Naive B cell (primary cell): ENCODE measurements around the gene SHKBP1. TPM values are rescaled to one million over a fixed set of nuclear protein-coding genes. Genes with fewer than 3 reads are reported as not detected.
"Not testable (repeated sequence)": the region's sequence is repeated elsewhere in the genome, so short reads cannot be mapped to it uniquely, and the experiment has no call there.

ENCODE experiments used
- ATAC-seq, 2 donors: fragments of 150-1000 bp; cut with Tn5 transposase; 2 replicates each; pipeline ENCODE4 v1.10.0; 2021; ENCODE audit warnings: low read depth in 2 of 2, mild to moderate bottlenecking in 2 of 2, moderate library complexity in 2 of 2
- DNase-seq: peaks from one replicate; pipeline ENCODE4 v3.0.0; 2022
- H3K27ac Mint-ChIP-seq, 6 donors: one replicate each; pipeline ENCODE4 v1.8.0; 2020 to 2022; ENCODE audit warnings: mild to moderate bottlenecking in 6 of 6, mixed read lengths in 6 of 6, moderate library complexity in 5 of 6, inconsistent platforms in 2 of 6
- H3K27me3 Mint-ChIP-seq, 3 donors: one replicate each; pipeline ENCODE4 v1.8.0; 2021 to 2022; ENCODE audit warnings: mixed read lengths in 3 of 3, mild to moderate bottlenecking in 1 of 3
- H3K36me3 Mint-ChIP-seq, 2 donors: one replicate each; pipeline ENCODE4 v1.8.0; 2020 to 2022; ENCODE audit warnings: mixed read lengths in 2 of 2, inconsistent platforms in 1 of 2, mild to moderate bottlenecking in 1 of 2
- H3K4me1 Mint-ChIP-seq, 3 donors: one replicate each; pipeline ENCODE4 v1.8.0; 2020 to 2022; ENCODE audit warnings: mixed read lengths in 3 of 3, inconsistent platforms in 1 of 3, mild to moderate bottlenecking in 1 of 3, moderate library complexity in 1 of 3
- H3K4me3 Mint-ChIP-seq, 8 donors: one replicate each; pipeline ENCODE4 v1.8.0; 2020 to 2022; ENCODE audit warnings: mild to moderate bottlenecking in 8 of 8, mixed read lengths in 8 of 8, moderate library complexity in 8 of 8, inconsistent platforms in 2 of 8
- H3K9me3 Mint-ChIP-seq, 7 donors: one replicate each; pipeline ENCODE4 v1.8.0; 2020 to 2022; ENCODE audit warnings: mixed read lengths in 7 of 7, mild to moderate bottlenecking in 5 of 7, inconsistent platforms in 2 of 7, moderate library complexity in 1 of 7
- polyA plus RNA-seq, 6 donors: library from polyadenylated mRNA; unstranded; fragments of 300-500 nt; fragmentation: Illumina TruSeq; gene quantifications; one replicate each; pipeline ENCODE4 v1.2.3, GENCODE V29; 2021; ENCODE audit warnings: low read depth in 6 of 6

The SHKBP1 gene
- polyA plus RNA-seq = 100 to 1,000 TPM; 125 to 196 (median 152) TPM

GRCh38 chr19:40576585-40577451, at the start of gene SHKBP1:
Gene SHKBP1, plus strand, starts transcription at chr19:40576873. Its CDS starts 27 bp downstream, at chr19:40576900.
- peak within 1 kb of the TSS; percentile 26 to 93 (median 81) for H3K27ac Mint-ChIP-seq
- H3K36me3 Mint-ChIP-seq = peaks cover 8 to 16% of the 10 kb centered on the region in 2 donors
- H3K4me3 Mint-ChIP-seq = peak within 1 kb of the TSS; percentile 80 to 96 (median 94)
- ATAC-seq (peak; percentile 99), DNase-seq (peak; percentile 93)
- peaks cover 15 to 32% (median 21%) of the 10 kb centered on the region in 3 donors for H3K4me1 Mint-ChIP-seq
- no peaks in the 10 kb centered on the region for H3K9me3 Mint-ChIP-seq
- H3K27me3 Mint-ChIP-seq = no peaks in the 10 kb centered on the region

GRCh38 chr19:40528078-40528477, 48.6 kb upstream of the SHKBP1 start:
- H3K27me3 Mint-ChIP-seq = peaks cover 44 to 62% (median 54%) of the 10 kb centered on the region in 3 donors
- H3K9me3 Mint-ChIP-seq = peaks cover 0 to 5% (median 0%) of the 10 kb centered on the region in 7 donors
- peak overlapping the region in 1 of 6 donors; percentile 82 for H3K27ac Mint-ChIP-seq
- DNase-seq = no peak
- ATAC-seq = no peak
- peaks cover 0 to 6% of the 10 kb centered on the region in 2 donors for H3K36me3 Mint-ChIP-seq
- peaks cover 23 to 25% (median 24%) of the 10 kb centered on the region in 3 donors for H3K4me1 Mint-ChIP-seq
- peak overlapping the region in 4 of 8 donors; percentile 4 to 85 (median 28) for H3K4me3 Mint-ChIP-seq

- Mint-ChIP-seq H3K4me3 (peak overlapping the region in 6 of 8 donors; percentile 58 to 85 (median 60)), H3K36me3 (peaks cover 0 to 6% of the 10 kb centered on the region in 2 donors), H3K9me3 (peaks cover 0 to 8% (median 2%) of the 10 kb centered on the region in 7 donors), H3K27ac (peak overlapping the region in 5 of 6 donors; percentile 10 to 85 (median 62)), H3K27me3 (peaks cover 48 to 66% (median 59%) of the 10 kb centered on the region in 3 donors), H3K4me1 (peaks cover 23 to 25% (median 24%) of the 10 kb centered on the region in 3 donors)
- no peak for DNase-seq
- no peak for ATAC-seq
Measured at GRCh38 chr19:40528533-40529092, 48.1 kb upstream of the SHKBP1 start.

GRCh38 chr19:40529093-40529954, 47.3 kb upstream of the SHKBP1 start:
- H3K9me3 Mint-ChIP-seq = peaks cover 0 to 13% (median 5%) of the 10 kb centered on the region in 7 donors
- H3K36me3 Mint-ChIP-seq = peaks cover 0 to 6% of the 10 kb centered on the region in 2 donors
- peak overlapping the region in 4 of 6 donors; percentile 62 to 86 (median 82) for H3K27ac Mint-ChIP-seq
- peaks cover 23 to 25% (median 24%) of the 10 kb centered on the region in 3 donors for H3K4me1 Mint-ChIP-seq
- peak; percentile 88 for DNase-seq
- peak; percentile 83 to 87 for ATAC-seq
- H3K4me3 Mint-ChIP-seq = peak overlapping the region; percentile 58 to 90 (median 72)
- H3K27me3 Mint-ChIP-seq = peaks cover 54 to 72% (median 65%) of the 10 kb centered on the region in 3 donors

GRCh38 chr19:40530091-40530901, 46.4 kb upstream of the SHKBP1 start:
- Mint-ChIP-seq H3K4me3 (peak overlapping the region in 6 of 8 donors; percentile 58 to 90 (median 72)), H3K4me1 (peaks cover 23 to 25% (median 24%) of the 10 kb centered on the region in 3 donors)

GRCh38 chr19:40533508-40533907, 43.2 kb upstream of the SHKBP1 start:
- DNase-seq (no peak), ATAC-seq (no peak)
- Mint-ChIP-seq H3K27ac (peak overlapping the region in 1 of 6 donors; percentile 91), H3K36me3 (peaks cover 0 to 6% of the 10 kb centered on the region in 2 donors), H3K27me3 (peaks cover 40 to 68% (median 47%) of the 10 kb centered on the region in 3 donors), H3K4me1 (peaks cover 15 to 24% (median 21%) of the 10 kb centered on the region in 3 donors), H3K4me3 (no peak overlapping the region), H3K9me3 (peaks cover 0 to 13% (median 5%) of the 10 kb centered on the region in 7 donors)

More at GRCh38 chr19:40530091-40530901, 46.4 kb upstream of the SHKBP1 start:
- Mint-ChIP-seq H3K27ac (peak overlapping the region in 2 of 6 donors; percentile 62 to 86), H3K36me3 (peaks cover 0 to 6% of the 10 kb centered on the region in 2 donors), H3K27me3 (peaks cover 53 to 72% (median 59%) of the 10 kb centered on the region in 3 donors), H3K9me3 (peaks cover 0 to 13% (median 5%) of the 10 kb centered on the region in 7 donors)
- DNase-seq (no peak), ATAC-seq (no peak)

GRCh38 chr19:40534148-40534547, 42.5 kb upstream of the SHKBP1 start:
- H3K36me3 Mint-ChIP-seq = peaks cover 0 to 6% of the 10 kb centered on the region in 2 donors
- peaks cover 10 to 18% (median 16%) of the 10 kb centered on the region in 3 donors for H3K4me1 Mint-ChIP-seq
- peaks cover 35 to 64% (median 42%) of the 10 kb centered on the region in 3 donors for H3K27me3 Mint-ChIP-seq
- H3K9me3 Mint-ChIP-seq = peaks cover 0 to 13% (median 5%) of the 10 kb centered on the region in 7 donors
- no peak for DNase-seq
- no peak overlapping the region for H3K4me3 Mint-ChIP-seq
- ATAC-seq = no peak
- no peak overlapping the region for H3K27ac Mint-ChIP-seq

- H3K4me3 Mint-ChIP-seq = no peak overlapping the region
- H3K9me3 Mint-ChIP-seq = peaks cover 0 to 3% (median 0%) of the 10 kb centered on the region in 7 donors
- no peaks in the 10 kb centered on the region for H3K36me3 Mint-ChIP-seq
- no peak overlapping the region for H3K27ac Mint-ChIP-seq
- peaks cover 0 to 4% (median 0%) of the 10 kb centered on the region in 3 donors for H3K4me1 Mint-ChIP-seq
- DNase-seq (no peak), ATAC-seq (no peak)
- H3K27me3 Mint-ChIP-seq = peaks cover 22 to 48% (median 35%) of the 10 kb centered on the region in 3 donors
Measured at GRCh38 chr19:40539070-40539469, 37.6 kb upstream of the SHKBP1 start.

GRCh38 chr19:40542202-40542859, 34.3 kb upstream of the SHKBP1 start:
- DNase-seq = no peak
- H3K9me3 Mint-ChIP-seq = peaks cover 0 to 10% (median 5%) of the 10 kb centered on the region in 7 donors
- H3K27ac Mint-ChIP-seq = peak overlapping the region in 1 of 6 donors; percentile 32
- H3K4me3 Mint-ChIP-seq = no peak overlapping the region
- H3K4me1 Mint-ChIP-seq = peaks cover 0 to 4% (median 0%) of the 10 kb centered on the region in 3 donors
- ATAC-seq = no peak
- peaks cover 14 to 36% (median 20%) of the 10 kb centered on the region in 3 donors for H3K27me3 Mint-ChIP-seq
- H3K36me3 Mint-ChIP-seq = no peaks in the 10 kb centered on the region

GRCh38 chr19:40543029-40543597, 33.6 kb upstream of the SHKBP1 start:
- peaks cover 20 to 36% (median 21%) of the 10 kb centered on the region in 3 donors for H3K27me3 Mint-ChIP-seq
- peaks cover 0 to 4% (median 0%) of the 10 kb centered on the region in 3 donors for H3K4me1 Mint-ChIP-seq
- no peak overlapping the region for H3K4me3 Mint-ChIP-seq
- H3K9me3 Mint-ChIP-seq = peaks cover 0 to 10% (median 5%) of the 10 kb centered on the region in 7 donors
- DNase-seq (no peak), ATAC-seq (no peak)
- no peak overlapping the region for H3K27ac Mint-ChIP-seq
- no peaks in the 10 kb centered on the region for H3K36me3 Mint-ChIP-seq

- H3K27ac Mint-ChIP-seq, H3K4me3 Mint-ChIP-seq, H3K36me3 Mint-ChIP-seq, DNase-seq, ATAC-seq: not testable (repeated sequence)
- Mint-ChIP-seq H3K27me3 (peaks cover 36 to 57% (median 37%) of the 10 kb centered on the region in 3 donors), H3K4me1 (peaks cover 11 to 12% (median 12%) of the 10 kb centered on the region in 3 donors), H3K9me3 (peaks cover 0 to 10% (median 5%) of the 10 kb centered on the region in 7 donors)
Measured at GRCh38 chr19:40546153-40546841, 30.4 kb upstream of the SHKBP1 start.
